ENCODE data around the gene EFHC1. TPM values are rescaled to one million over a fixed set of nuclear protein-coding genes. Genes with fewer than 3 reads are reported as not detected.

Gene EFHC1
- total and polyA plus RNA-seq, 8 donors, result 14.6 to 73.0 (median 53.1) TPM

- Histone ChIP-seq H3K27ac (peak overlapping the region; percentile 9 to 59), H3K27me3 (no peaks in the 10 kb centered on the region)
Measured at GRCh38 chr6:52522655-52523054, 102.5 kb downstream of the EFHC1 start.

GRCh38 chr6:52523378-52524142 lies 103.4 kb downstream of the EFHC1 start:
- no peak for ATAC-seq
- intact Hi-C loops (cut with DNase I), result no loop called here
- no peak for TF ChIP-seq CTCF (IDR thresholded peaks at IDR 0.05)
- no peaks in the 10 kb centered on the region for H3K27me3 ChIP-seq
- peaks cover 5 to 9% of the 10 kb centered on the region in 2 donors for H3K4me1 ChIP-seq
- no peak overlapping the region for H3K27ac ChIP-seq
- H3K36me3 ChIP-seq, result no peaks in the 10 kb centered on the region
- H3K4me3 ChIP-seq, result no peak overlapping the region
- DNase-seq, result no peak
- H3K9me3 ChIP-seq, result no peaks in the 10 kb centered on the region

More at GRCh38 chr6:52522655-52523054, 102.5 kb downstream of the EFHC1 start:
- Histone ChIP-seq H3K4me3 (no peak overlapping the region), H3K9me3 (no peaks in the 10 kb centered on the region), H3K36me3 (no peaks in the 10 kb centered on the region), H3K4me1 (peaks cover 14 to 18% of the 10 kb centered on the region in 2 donors)
- intact Hi-C loops (cut with DNase I), result no loop called here
- DNase-seq (no peak), ATAC-seq (peak; percentile 13)
- no peak for TF ChIP-seq CTCF (IDR thresholded peaks at IDR 0.05)

- Histone ChIP-seq H3K27me3 (no peaks in the 10 kb centered on the region), H3K27ac (no peak overlapping the region), H3K4me1 (peaks cover 0 to 9% of the 10 kb centered on the region in 2 donors), H3K9me3 (no peaks in the 10 kb centered on the region), H3K4me3 (no peak overlapping the region), H3K36me3 (no peaks in the 10 kb centered on the region)
- no peak for DNase-seq
- intact Hi-C loops (cut with DNase I), result no loop called here
- ATAC-seq, result no peak
- no peak for TF ChIP-seq CTCF (IDR thresholded peaks at IDR 0.05)
Measured at GRCh38 chr6:52524918-52525317, 104.8 kb downstream of the EFHC1 start.

GRCh38 chr6:52526634-52527033 lies 106.5 kb downstream of the EFHC1 start:
- no peaks in the 10 kb centered on the region for H3K27me3 ChIP-seq
- TF ChIP-seq CTCF (IDR thresholded peaks at IDR 0.05), result no peak
- no peak overlapping the region for H3K4me3 ChIP-seq
- H3K4me1 ChIP-seq, result peaks cover 0 to 9% of the 10 kb centered on the region in 2 donors
- H3K36me3 ChIP-seq, result no peaks in the 10 kb centered on the region
- no peaks in the 10 kb centered on the region for H3K9me3 ChIP-seq
- DNase-seq (no peak), ATAC-seq (no peak)
- no peak overlapping the region for H3K27ac ChIP-seq
- intact Hi-C loops (cut with DNase I), result no loop called here

GRCh38 chr6:52527436-52527835 lies 107.3 kb downstream of the EFHC1 start:
- Histone ChIP-seq H3K27ac (no peak overlapping the region), H3K27me3 (no peaks in the 10 kb centered on the region), H3K4me1 (peaks cover 0 to 3% of the 10 kb centered on the region in 2 donors), H3K4me3 (no peak overlapping the region), H3K36me3 (no peaks in the 10 kb centered on the region), H3K9me3 (no peaks in the 10 kb centered on the region)
- DNase-seq (no peak), ATAC-seq (no peak)
- intact Hi-C loops (cut with DNase I), result no loop called here
- no peak for TF ChIP-seq CTCF (IDR thresholded peaks at IDR 0.05)
